GM12878 (cell line): Measurements from ENCODE around the gene GMNN. TPM values are rescaled to one million over a fixed set of nuclear protein-coding genes. Genes with fewer than 3 reads are reported as not detected.

Source experiments
- ATAC-seq: fragments of 200-7000 bp; cut with Tn5 transposase; 3 replicates; pipeline ENCODE4 v1.9.1; 2020; ENCODE audit warnings: mild to moderate bottlenecking, moderate library complexity
- BruUV-seq: library from RNA; stranded (reverse); fragments of 400-500 nt; replicated peaks from 2 replicates; lab custom pipeline; 2021; lab: Mats Ljungman, UMichigan
- CTCF ChIA-PET: fragments of 300-600 bp; sonication (Branson Sonifier 250); formaldehyde crosslinking; extraction: SDS; loops from one replicate; lab custom pipeline; 2021; ENCODE audit warnings: inconsistent platforms; lab: Yijun Ruan, JAX
- POLR2A ChIA-PET: fragments of 350-600 bp; formaldehyde crosslinking; extraction: SDS; loops from one replicate; lab custom pipeline; 2021; ENCODE audit warnings: inconsistent platforms; lab: Charles Lee
- RAD21 ChIA-PET: fragments of 300-600 bp; sonication (Branson Sonifier 250); formaldehyde crosslinking; loops from one replicate; lab custom pipeline; 2023; ENCODE audit warnings: antibody characterized with exemption; ENCODE audit not compliant: unreplicated experiment; lab: Charles Lee
- SMC1A ChIA-PET: fragments of 300-600 bp; sonication (Branson Sonifier 250); formaldehyde crosslinking; loops from one replicate; lab custom pipeline; 2023; ENCODE audit not compliant: unreplicated experiment, uncharacterized antibody; lab: Charles Lee
- DNase-seq: peaks from one replicate; pipeline ENCODE4 v3.0.0-alpha.2; 2011; ENCODE audit warnings: low read depth, low spot score
- FAIRE-seq: peaks from 3 replicates; lab custom pipeline; 2011; peaks lifted over from hg19 to GRCh38; lab: Jason Lieb, UNC
- H2AFZ ChIP-seq: 2 replicates; pipeline ENCODE4 v1.6.0; 2011; ENCODE audit warnings: low read depth, low read length, control low read depth; ENCODE audit not compliant: control insufficient read depth
- H3K27ac ChIP-seq: 2 replicates; pipeline ENCODE4 v1.5.1; 2011; ENCODE audit warnings: control low read depth; ENCODE audit not compliant: control insufficient read depth, insufficient read depth
- H3K27me3 ChIP-seq, 2 experiments: replicated peaks in 1 of 2; 2 replicates each; pipeline versions ENCODE4 v1.6.0 to v1.6.1; 2011; ENCODE audit warnings: low read length in 1 of 2; ENCODE audit not compliant: control insufficient read depth in 2 of 2, insufficient read depth in 2 of 2
- H3K36me3 ChIP-seq, 2 experiments: 2 replicates each; pipeline ENCODE4 v1.5.1; 2011; ENCODE audit warnings: low read length in 1 of 2; ENCODE audit not compliant: control insufficient read depth in 2 of 2, insufficient read depth in 2 of 2
- H3K4me1 ChIP-seq: 2 replicates; pipeline ENCODE4 v1.6.1; 2011; ENCODE audit warnings: mild to moderate bottlenecking, low read length, moderate library complexity, mixed read lengths; ENCODE audit not compliant: control insufficient read depth, insufficient read depth
- H3K4me2 ChIP-seq: 2 replicates; pipeline ENCODE4 v1.6.0; 2011; ENCODE audit warnings: control low read depth; ENCODE audit not compliant: control insufficient read depth, insufficient read depth
- H3K4me3 ChIP-seq: fragments of 200-600 bp; sonication (generic); 2 replicates; pipeline ENCODE4 v1.5.1; 2016
- H3K79me2 ChIP-seq: 2 replicates; pipeline ENCODE4 v1.6.0; 2011; ENCODE audit warnings: low read length; ENCODE audit not compliant: control insufficient read depth, insufficient read depth
- H3K9ac ChIP-seq: 2 replicates; pipeline ENCODE4 v1.8.0; 2011; ENCODE audit warnings: low read length, control low read depth, mixed read lengths; ENCODE audit not compliant: control insufficient read depth, insufficient read depth
- H3K9me3 ChIP-seq: replicated peaks from 3 replicates; pipeline ENCODE4 v1.5.1; 2011; ENCODE audit warnings: mild to moderate bottlenecking, low read length; ENCODE audit not compliant: control insufficient read depth, insufficient read depth
- H4K20me1 ChIP-seq: 2 replicates; pipeline ENCODE4 v1.6.0; 2011; ENCODE audit not compliant: control insufficient read depth, insufficient read depth
- REST ChIP-seq: IDR thresholded peaks from 2 replicates; pipeline ENCODE4 v1.6.1; 2012; ENCODE audit warnings: mild to moderate bottlenecking, low read depth, low read length
- SMAD5 ChIP-seq: IDR thresholded peaks from 2 replicates; pipeline ENCODE4 v1.6.1; 2016; ENCODE audit warnings: antibody characterized with exemption, low read depth
- WGBS: methylation state at CpG from one replicate; pipeline ENCODE4 v1.1.6; 2016; ENCODE audit warnings: low lambda C conversion rate; ENCODE audit not compliant: insufficient replicate concordance, insufficient coverage; ENCODE audit errors: missing lambda C conversion rate; 5-methylcytosine and 5-hydroxymethylcytosine counted together
- in situ Hi-C: fragments of 300-500 bp; cut with MboI; formaldehyde crosslinking; loops from 9 replicates; pipeline ENCODE4 v1.14.3; 2018; ENCODE audit warnings: mixed read lengths
- intact Hi-C: fragments of 100-400 bp; cut with micrococcal nuclease; formaldehyde crosslinking; loops from one replicate; pipeline ENCODE4 v1.14.2; 2022; ENCODE audit not compliant: unreplicated experiment
- polyA plus RNA-seq, 11 experiments: library from polyadenylated mRNA; depleted of rRNA in 4 of 11; unstranded in 6 of 11; stranded (reverse) in 5 of 11; fragments of >200 nt; fragmentation: Nextera tagmentation in 4 of 11; fragmentation: Illumina TruSeq in 1 of 11; extraction: Ambion mirVana in 4 of 11; extraction: Trizol in 1 of 11; gene quantifications; 1 replicate in 1 of 11; 2 replicates in 10 of 11; pipeline versions ENCODE4 v1.2.1 to v1.2.3, GENCODE V29; 2011 to 2016; ENCODE audit warnings: inconsistent platforms in 2 of 11, missing spikeins in 2 of 11, low read depth in 1 of 11
- total RNA-seq, 4 experiments: library from RNA; depleted of rRNA in 3 of 4; stranded (reverse); fragments of >200 nt in 3 of 4; fragmentation: Illumina TruSeq in 1 of 4; extraction: Trizol in 1 of 4; gene quantifications; 2 replicates each; pipeline versions ENCODE4 v1.2.1 to v1.2.3, GENCODE V29; 2013 to 2021
- TF ChIP-seq, protein P1 (sequence below): fragments of 450-650 bp; IDR thresholded peaks from 2 replicates; pipeline ENCODE4 v1.6.1; 2016; ENCODE audit warnings: mild to moderate bottlenecking, moderate library complexity, borderline replicate concordance
- TF ChIP-seq, protein P2 (sequence below): fragments of 450-650 bp; IDR thresholded peaks from 2 replicates; pipeline ENCODE4 v1.6.1; 2016; ENCODE audit warnings: mild to moderate bottlenecking

Gene GMNN
- total and polyA plus RNA-seq, 10 of the 15 experiments (the other 5 are each of a cell fraction or from before 2014, with no cell fraction given) = 51.9 to 153 (median 105) TPM

- Histone ChIP-seq H3K36me3 (peaks cover 0 to 3% of the 10 kb centered on the region in 2 experiments; a peak in 2 of 4 replicates), H3K4me1 (no peaks in the 10 kb centered on the region), H3K9ac (no peak overlapping the region), H3K27me3 (no peaks in the 10 kb centered on the region), H2AFZ (no peak overlapping the region), H3K4me2 (no peak overlapping the region), H3K79me2 (no peaks in the 10 kb centered on the region), H3K27ac (no peak overlapping the region), H3K4me3 (no peak overlapping the region), H4K20me1 (no peaks in the 10 kb centered on the region), H3K9me3 (no peaks in the 10 kb centered on the region)
- SMC1A ChIA-PET = interaction anchor here (0.8 to 1.6 kb wide), 4 partner anchors 10 to 241 kb away, joined by 3 to 6 read pairs (median 4); no protein-coding TSS in a partner anchor
- FAIRE-seq (no peak), ATAC-seq (no peak), DNase-seq (no peak)
- POLR2A ChIA-PET = no interaction called here
- CTCF ChIA-PET = interaction anchor here (0.8 to 1.7 kb wide), 6 partner anchors 19 to 197 kb away, joined by 3 to 5 read pairs (median 3); no protein-coding TSS in a partner anchor
- intact Hi-C loops (no loop called here), in situ Hi-C loops (no loop called here)
- 96% methylated on average over 3 of the region's 3 CpGs for WGBS
- no TSS peak for BruUV-seq
- RAD21 ChIA-PET = interaction anchor here (1.1 kb wide), 1 partner anchor 162 kb away, joined by 3 read pairs; no protein-coding TSS in a partner anchor
- TF ChIP-seq SMAD5 = no peak
These were observed 54.9 kb downstream of the GMNN start for GRCh38 chr6:24829657-24830056.

DNA sequence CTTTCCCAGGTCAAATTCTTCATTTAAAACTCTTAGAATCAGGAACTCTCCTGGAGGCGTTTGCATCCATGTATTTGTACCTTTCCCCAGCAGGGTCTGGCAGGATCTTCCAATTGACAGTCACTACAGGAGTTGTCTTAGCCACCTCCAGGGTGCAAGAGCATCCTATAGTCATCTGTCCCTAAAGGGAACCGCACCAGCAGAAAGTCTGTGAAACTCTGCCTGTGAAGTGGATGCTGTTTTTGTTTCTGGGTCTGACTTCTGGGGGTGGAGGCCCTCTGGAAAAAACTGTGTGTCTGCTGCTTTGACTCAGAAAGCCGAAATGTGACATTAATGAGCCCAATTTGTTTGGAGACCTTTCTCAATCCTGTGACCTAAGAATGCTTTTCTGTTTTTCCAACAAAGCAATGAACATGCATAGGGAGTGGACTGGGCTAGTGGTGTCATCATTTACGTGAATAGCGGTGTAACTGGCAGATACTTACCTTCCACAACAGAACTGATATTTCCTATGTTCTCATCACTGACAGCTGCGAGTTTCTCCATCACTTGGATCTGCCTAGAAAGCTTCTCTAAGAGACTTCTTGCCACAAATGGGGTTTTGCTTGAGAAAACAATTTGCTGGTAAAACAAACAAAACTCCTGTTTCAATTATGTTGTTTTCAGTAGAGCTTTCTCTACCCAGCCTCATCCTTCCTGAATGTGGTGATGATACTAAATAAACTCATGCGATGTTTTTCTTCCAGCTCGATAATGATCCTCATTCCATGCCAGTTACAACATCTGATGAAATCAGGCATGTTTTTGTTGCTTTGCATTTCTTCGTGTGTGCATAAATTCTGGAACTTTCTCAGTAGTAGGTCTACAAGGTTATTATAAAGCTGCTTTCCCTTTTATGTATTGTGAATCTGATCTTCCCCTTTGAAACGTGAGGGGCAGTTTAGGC is 57.3 kb downstream of the GMNN start:
- FAIRE-seq = no peak
- no peaks in the 10 kb centered on the region for H4K20me1 ChIP-seq

More for the DNA sequence above, 57.3 kb downstream of the GMNN start:
- RAD21 ChIA-PET = no interaction called here
- no peaks in the 10 kb centered on the region for H3K27me3 ChIP-seq
- ATAC-seq (no peak), DNase-seq (no peak)
- H3K4me2 ChIP-seq = no peak overlapping the region
- 77% methylated on average over 10 of the region's 10 CpGs for WGBS
- no TSS peak for BruUV-seq
- H3K4me3 ChIP-seq = no peak overlapping the region
- H3K79me2 ChIP-seq = no peaks in the 10 kb centered on the region
- H3K9ac ChIP-seq = no peak overlapping the region
- H3K36me3 ChIP-seq = peaks cover 0 to 1% of the 10 kb centered on the region in 2 experiments; a peak in 2 of 4 replicates
- no peaks in the 10 kb centered on the region for H3K9me3 ChIP-seq
- in situ Hi-C loops = no loop called here
- POLR2A ChIA-PET = no interaction called here
- TF ChIP-seq, protein P1, sequence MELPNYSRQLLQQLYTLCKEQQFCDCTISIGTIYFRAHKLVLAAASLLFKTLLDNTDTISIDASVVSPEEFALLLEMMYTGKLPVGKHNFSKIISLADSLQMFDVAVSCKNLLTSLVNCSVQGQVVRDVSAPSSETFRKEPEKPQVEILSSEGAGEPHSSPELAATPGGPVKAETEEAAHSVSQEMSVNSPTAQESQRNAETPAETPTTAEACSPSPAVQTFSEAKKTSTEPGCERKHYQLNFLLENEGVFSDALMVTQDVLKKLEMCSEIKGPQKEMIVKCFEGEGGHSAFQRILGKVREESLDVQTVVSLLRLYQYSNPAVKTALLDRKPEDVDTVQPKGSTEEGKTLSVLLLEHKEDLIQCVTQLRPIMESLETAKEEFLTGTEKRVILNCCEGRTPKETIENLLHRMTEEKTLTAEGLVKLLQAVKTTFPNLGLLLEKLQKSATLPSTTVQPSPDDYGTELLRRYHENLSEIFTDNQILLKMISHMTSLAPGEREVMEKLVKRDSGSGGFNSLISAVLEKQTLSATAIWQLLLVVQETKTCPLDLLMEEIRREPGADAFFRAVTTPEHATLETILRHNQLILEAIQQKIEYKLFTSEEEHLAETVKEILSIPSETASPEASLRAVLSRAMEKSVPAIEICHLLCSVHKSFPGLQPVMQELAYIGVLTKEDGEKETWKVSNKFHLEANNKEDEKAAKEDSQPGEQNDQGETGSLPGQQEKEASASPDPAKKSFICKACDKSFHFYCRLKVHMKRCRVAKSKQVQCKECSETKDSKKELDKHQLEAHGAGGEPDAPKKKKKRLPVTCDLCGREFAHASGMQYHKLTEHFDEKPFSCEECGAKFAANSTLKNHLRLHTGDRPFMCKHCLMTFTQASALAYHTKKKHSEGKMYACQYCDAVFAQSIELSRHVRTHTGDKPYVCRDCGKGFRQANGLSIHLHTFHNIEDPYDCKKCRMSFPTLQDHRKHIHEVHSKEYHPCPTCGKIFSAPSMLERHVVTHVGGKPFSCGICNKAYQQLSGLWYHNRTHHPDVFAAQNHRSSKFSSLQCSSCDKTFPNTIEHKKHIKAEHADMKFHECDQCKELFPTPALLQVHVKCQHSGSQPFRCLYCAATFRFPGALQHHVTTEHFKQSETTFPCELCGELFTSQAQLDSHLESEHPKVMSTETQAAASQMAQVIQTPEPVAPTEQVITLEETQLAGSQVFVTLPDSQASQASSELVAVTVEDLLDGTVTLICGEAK = no peak
- TF ChIP-seq, protein P2, sequence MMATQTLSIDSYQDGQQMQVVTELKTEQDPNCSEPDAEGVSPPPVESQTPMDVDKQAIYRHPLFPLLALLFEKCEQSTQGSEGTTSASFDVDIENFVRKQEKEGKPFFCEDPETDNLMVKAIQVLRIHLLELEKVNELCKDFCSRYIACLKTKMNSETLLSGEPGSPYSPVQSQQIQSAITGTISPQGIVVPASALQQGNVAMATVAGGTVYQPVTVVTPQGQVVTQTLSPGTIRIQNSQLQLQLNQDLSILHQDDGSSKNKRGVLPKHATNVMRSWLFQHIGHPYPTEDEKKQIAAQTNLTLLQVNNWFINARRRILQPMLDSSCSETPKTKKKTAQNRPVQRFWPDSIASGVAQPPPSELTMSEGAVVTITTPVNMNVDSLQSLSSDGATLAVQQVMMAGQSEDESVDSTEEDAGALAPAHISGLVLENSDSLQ = no peak
- TF ChIP-seq REST = no peak
- TF ChIP-seq, all 136 proteins: peak for 0
- CTCF ChIA-PET = no interaction called here
- no peak overlapping the region for H2AFZ ChIP-seq
- H3K27ac ChIP-seq = no peak overlapping the region
- intact Hi-C loops = no loop called here
- SMC1A ChIA-PET = interaction anchor here (1.3 to 1.5 kb wide), 2 partner anchors 160 to 239 kb away, joined by 3 to 4 read pairs; no protein-coding TSS in a partner anchor
- no peaks in the 10 kb centered on the region for H3K4me1 ChIP-seq
